ENCODE measurements around the gene TRIM3.

GRCh38 chr11:6502382-6502781, 28.6 kb upstream of the TRIM3 start:
- no peak for TF ChIP-seq POLR2A (IDR thresholded peaks at IDR 0.05)
- TF ChIP-seq, protein P1, sequence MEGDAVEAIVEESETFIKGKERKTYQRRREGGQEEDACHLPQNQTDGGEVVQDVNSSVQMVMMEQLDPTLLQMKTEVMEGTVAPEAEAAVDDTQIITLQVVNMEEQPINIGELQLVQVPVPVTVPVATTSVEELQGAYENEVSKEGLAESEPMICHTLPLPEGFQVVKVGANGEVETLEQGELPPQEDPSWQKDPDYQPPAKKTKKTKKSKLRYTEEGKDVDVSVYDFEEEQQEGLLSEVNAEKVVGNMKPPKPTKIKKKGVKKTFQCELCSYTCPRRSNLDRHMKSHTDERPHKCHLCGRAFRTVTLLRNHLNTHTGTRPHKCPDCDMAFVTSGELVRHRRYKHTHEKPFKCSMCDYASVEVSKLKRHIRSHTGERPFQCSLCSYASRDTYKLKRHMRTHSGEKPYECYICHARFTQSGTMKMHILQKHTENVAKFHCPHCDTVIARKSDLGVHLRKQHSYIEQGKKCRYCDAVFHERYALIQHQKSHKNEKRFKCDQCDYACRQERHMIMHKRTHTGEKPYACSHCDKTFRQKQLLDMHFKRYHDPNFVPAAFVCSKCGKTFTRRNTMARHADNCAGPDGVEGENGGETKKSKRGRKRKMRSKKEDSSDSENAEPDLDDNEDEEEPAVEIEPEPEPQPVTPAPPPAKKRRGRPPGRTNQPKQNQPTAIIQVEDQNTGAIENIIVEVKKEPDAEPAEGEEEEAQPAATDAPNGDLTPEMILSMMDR (IDR thresholded peaks at IDR 0.05), result no peak
